ENCODE data around the gene PDCD11.
"Not testable (repeated sequence)": the region's sequence is repeated elsewhere in the genome, so short reads cannot be mapped to it uniquely, and the experiment has no call there.

PDCD11 gene, protein sequence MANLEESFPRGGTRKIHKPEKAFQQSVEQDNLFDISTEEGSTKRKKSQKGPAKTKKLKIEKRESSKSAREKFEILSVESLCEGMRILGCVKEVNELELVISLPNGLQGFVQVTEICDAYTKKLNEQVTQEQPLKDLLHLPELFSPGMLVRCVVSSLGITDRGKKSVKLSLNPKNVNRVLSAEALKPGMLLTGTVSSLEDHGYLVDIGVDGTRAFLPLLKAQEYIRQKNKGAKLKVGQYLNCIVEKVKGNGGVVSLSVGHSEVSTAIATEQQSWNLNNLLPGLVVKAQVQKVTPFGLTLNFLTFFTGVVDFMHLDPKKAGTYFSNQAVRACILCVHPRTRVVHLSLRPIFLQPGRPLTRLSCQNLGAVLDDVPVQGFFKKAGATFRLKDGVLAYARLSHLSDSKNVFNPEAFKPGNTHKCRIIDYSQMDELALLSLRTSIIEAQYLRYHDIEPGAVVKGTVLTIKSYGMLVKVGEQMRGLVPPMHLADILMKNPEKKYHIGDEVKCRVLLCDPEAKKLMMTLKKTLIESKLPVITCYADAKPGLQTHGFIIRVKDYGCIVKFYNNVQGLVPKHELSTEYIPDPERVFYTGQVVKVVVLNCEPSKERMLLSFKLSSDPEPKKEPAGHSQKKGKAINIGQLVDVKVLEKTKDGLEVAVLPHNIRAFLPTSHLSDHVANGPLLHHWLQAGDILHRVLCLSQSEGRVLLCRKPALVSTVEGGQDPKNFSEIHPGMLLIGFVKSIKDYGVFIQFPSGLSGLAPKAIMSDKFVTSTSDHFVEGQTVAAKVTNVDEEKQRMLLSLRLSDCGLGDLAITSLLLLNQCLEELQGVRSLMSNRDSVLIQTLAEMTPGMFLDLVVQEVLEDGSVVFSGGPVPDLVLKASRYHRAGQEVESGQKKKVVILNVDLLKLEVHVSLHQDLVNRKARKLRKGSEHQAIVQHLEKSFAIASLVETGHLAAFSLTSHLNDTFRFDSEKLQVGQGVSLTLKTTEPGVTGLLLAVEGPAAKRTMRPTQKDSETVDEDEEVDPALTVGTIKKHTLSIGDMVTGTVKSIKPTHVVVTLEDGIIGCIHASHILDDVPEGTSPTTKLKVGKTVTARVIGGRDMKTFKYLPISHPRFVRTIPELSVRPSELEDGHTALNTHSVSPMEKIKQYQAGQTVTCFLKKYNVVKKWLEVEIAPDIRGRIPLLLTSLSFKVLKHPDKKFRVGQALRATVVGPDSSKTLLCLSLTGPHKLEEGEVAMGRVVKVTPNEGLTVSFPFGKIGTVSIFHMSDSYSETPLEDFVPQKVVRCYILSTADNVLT (N-terminal part only)

DNA sequence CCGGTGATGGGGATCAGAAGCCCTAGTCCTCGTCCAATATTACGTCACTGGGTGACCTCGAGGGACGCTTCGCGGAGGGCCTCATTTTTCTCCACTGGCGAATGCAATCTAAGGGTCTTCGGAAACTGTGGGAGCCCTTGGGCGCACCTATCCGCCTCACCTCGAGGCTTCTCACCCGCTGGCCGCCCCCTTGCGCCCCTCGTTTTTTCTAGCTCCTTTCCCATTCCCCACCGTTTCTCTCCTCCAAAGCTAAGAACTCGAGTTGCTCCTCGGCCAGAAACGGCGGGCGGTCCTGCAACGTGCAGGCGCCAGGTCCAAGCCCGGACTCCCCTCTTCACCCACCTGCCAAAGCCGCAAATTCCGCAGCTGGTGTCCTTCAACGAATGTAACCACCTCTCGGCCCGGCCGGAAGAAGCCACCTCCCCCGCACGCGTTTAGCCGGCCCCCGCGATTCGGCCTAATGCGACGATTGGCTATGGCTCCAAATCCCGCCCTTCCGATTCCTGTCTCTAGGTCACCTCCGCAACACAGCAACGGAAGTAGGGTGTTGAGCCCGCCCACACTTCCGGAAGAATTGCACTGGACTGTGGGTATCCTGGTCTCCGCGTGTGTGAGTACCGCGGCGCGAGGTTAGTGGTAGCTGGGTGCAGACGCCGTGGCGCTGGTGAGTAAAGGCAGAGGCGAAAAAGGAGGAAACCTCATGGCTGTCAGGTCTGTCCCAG is at the start of gene PDCD11, which contains the start of gene ATP5MK:
PDCD11 (plus strand) TSS at position 560 of the 722 bp plus-strand sequence. CDS start 1,801 bp downstream, outside the sequence.
ATP5MK (minus strand) TSS at position 409 of the 722 bp plus-strand sequence. CDS start 4,018 bp downstream, outside the sequence.
- peak; percentile 95 for DNase-seq (ENCODE audit: low read depth, low spot score)

DNA sequence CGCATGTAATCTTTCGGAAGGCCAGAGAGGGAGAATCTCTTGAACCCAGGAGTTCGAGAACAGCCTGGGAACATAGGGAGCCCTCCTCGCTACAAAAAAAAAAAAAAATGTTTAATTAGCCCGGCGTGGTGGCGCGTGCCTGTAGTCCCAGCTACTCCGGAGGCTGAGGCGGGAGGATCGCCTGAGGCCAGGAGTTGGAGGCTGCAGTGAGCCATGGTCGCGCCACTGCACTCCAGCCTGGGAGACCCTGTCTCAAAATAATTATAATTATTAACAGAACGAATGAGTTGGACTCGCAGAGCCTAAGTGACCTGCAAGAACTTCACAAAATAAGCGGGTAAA is 46.3 kb upstream of the PDCD11 start:
- DNase-seq (ENCODE audit: low read depth, low spot score) = no peak

DNA sequence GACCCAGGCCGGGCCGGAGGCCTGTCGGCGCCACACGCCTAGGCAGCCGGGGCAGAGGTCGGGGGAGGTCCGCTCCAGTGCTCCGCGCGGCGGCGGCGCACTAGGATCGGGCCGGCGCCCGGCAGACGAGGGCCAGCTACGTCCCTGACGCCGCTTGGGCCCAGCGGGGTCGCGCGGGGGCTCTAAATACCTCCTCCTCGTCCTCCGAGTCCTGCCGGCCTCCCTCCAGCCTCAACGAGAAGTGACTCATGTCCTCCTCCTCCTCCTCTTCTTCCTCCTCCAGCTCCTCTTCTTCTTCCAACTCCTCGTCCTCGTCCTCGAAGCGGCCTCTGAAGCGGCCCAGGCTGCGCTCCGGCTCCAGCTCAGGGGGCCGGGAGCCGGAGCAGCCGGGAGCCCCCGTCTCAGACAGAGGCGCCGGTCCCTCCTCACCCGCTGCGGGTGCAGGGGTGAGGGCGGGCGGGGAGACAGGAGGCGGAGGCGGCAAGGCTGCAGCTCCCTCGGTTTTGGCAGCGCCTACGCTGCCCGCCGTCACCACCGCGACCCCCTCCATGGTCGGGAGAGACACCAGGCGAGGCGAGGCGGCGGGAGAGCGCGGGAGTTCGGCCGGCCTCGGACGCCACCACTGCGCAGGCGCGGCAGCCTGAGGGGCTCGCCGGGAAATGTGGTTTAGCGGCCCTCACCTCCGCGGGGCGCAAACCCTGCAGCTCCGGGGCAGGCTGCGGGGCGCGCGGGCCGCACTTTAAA is 45.7 kb upstream of the PDCD11 start, which contains the start of gene PCGF6:
PCGF6 (minus strand) TSS at position 624 of the 744 bp plus-strand sequence; CDS start at position 550, 74 bp downstream.
- DNase-seq (ENCODE audit: low read depth, low spot score) = peak; percentile 47

DNA sequence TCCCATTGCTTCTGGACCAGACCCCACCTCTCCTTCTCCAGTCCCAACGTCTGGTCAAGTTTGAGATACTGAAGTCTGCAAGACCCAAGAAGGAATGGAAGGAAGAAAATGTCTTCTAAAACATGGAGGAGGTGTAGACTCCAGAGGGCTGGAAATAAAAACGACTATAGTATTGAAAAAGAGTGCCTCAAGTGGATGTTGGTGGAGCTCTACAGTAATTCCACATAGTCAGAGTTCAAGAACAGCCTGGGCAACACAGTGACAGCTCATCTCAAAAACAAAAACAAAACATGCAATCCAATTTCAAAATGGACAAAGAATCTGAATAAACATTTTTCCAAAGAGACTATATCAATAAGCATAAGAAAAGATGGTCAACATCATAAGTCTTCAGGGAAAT is 43.1 kb upstream of the PDCD11 start:
- DNase-seq (ENCODE audit: low read depth, low spot score) = no peak

DNA sequence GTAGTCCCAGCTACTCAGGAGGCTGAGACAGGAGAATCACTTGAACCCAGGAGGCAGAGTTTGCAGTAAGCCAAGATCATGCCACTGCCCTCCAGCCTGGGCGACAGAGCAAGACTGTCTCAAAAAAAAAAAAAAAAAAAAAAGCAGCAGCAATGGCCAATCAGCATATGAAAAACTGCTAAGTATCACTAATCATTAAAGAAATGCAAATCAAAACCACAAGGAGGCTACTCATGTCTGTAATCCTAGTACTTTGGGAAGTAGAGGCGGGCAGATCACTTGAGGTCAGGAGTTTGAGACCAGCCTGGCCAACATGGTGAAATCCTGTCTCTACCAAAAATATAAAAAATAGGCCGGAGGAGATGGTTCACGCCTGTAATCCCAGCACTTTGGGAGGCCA is 41.9 kb upstream of the PDCD11 start:
- DNase-seq (ENCODE audit: low read depth, low spot score) = not testable (repeated sequence)

DNA sequence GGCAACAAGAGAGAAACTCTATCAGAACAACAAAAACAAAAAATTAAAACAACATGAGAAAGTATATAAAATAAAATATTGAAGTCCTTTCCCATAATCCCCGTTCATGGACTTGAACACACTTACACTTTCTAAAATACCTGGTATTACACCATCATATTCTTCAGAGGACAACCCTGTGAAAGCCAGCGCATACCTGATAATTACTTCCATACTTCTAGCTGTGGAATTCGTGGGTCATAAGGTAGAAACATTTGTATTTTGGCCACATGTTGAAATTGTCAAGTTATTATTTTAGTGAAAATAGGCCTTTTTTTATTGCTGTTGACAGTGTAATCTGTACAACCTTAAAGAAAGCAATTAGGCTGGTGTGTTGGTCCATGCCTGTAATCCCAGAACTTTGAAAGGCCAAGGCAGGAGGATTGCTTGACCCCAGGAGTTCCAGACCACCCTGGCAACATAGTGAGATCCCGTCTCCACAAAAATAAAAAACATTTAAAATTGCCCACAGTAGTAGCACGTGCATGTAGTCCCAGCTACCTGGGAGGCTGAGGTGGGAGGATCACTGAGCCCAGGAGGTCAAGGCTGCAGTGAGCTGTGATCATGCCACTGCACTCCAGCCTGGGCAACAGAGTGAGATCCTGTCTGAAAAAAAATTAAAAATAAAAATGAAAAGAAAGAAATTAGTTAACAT is 40.4 kb upstream of the PDCD11 start:
- DNase-seq (ENCODE audit: low read depth, low spot score) = no peak

DNA sequence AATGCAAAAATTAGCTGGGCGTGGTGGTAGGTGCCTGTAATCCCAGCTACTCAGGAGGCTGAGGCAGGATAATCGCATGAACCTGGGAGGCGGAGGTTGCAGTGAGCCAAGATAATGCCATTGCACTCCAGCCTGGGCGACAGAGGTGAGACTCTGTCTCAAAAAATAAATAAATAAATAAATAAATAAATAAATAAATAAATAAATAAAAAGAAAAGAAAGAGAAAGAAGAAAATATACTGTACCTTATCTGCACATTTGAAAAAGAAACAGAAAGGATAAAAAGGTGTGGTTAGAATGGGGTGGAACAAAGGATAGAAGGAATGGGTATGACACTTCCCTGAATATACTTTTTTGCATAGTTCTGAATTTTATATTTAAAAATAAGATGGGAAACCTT is 36.9 kb upstream of the PDCD11 start:
- not testable (repeated sequence) for DNase-seq (ENCODE audit: low read depth, low spot score)

DNA sequence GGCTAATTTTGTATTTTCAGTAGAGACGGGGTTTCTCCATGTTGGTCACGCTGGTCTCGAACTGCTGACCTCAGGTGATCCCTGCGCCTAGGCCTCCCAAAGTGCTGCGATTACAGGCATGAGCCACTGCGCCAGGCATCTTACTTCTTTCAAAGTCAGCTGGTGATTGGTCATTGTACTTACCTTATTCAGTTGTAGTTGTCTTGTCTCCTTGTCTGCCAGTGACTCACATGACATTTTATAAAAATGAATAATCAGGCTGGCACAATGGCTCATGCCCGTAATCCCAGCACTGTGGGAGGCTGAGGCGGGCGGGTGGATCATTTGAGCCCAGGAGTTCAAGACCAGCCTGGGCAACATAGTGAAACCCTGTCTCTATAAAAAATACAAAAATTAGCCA is 35.6 kb upstream of the PDCD11 start:
- not testable (repeated sequence) for DNase-seq (ENCODE audit: low read depth, low spot score)

DNA sequence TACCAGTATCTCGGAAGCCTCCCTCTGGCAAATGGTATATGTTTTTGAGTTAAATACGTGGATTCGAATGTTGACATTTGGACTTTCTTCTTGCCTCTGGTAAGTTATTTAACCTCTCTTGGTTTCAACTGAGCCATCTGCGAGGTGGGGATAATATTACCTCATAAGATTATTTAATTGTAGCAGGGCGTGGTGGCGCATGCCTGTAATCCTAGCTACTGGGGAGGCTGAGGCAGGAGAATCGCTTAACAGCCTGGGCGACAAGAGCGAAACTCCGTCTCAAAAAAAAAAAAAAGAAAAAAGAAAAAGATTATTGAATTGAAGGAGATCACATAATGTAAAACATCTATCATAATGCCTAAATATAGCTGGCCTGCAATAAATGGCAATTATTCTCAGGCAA is 29.0 kb upstream of the PDCD11 start:
- DNase-seq (ENCODE audit: low read depth, low spot score) = no peak

DNA sequence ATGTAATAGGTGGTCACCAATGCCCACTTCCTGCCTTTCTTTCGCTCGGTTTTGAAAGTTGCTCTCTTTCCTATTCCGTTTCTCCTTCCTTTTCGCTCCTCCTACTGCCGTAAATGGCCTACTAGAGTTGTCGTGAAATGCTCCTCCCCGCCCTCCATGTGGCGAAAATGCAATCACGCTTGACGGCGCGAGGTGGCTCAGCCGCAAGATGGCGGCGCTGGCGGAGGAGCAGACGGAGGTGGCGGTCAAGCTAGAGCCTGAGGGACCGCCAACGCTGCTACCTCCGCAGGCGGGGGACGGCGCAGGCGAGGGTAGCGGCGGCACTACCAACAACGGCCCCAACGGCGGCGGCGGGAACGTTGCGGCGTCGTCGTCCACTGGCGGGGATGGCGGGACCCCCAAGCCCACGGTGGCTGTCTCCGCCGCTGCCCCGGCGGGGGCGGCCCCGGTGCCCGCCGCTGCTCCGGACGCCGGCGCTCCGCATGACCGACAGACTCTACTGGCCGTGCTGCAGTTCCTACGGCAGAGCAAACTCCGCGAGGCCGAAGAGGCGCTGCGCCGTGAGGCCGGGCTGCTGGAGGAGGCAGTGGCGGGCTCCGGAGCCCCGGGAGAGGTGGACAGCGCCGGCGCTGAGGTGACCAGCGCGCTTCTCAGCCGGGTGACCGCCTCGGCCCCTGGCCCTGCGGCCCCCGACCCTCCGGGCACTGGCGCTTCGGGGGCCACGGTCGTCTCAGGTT is 28.5 kb upstream of the PDCD11 start, which contains the start of gene TAF5:
TAF5 (plus strand) TSS at position 195 of the 737 bp plus-strand sequence; CDS start at position 209, 14 bp downstream.
- peak; percentile 92 for DNase-seq (ENCODE audit: low read depth, low spot score)

DNA sequence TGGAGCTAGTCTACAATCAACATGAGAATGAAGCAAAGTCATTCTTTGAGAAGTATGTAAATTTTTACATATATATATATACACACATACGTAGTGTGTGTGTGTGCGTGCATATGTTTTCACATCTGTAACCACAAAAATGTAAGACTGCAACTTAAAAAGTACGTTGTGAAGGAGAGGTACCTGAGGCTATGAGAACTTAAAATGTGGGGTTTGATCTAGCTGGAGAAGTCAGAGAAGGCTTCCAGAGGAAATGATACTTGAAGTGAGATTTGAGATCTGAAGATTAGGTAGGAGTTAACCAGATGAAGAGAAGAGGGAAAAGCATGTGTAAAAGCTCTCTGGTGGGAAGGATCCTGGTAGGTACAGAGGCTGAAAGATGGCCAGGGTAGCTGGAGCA is 22.9 kb upstream of the PDCD11 start:
- no peak for DNase-seq (ENCODE audit: low read depth, low spot score)

DNA sequence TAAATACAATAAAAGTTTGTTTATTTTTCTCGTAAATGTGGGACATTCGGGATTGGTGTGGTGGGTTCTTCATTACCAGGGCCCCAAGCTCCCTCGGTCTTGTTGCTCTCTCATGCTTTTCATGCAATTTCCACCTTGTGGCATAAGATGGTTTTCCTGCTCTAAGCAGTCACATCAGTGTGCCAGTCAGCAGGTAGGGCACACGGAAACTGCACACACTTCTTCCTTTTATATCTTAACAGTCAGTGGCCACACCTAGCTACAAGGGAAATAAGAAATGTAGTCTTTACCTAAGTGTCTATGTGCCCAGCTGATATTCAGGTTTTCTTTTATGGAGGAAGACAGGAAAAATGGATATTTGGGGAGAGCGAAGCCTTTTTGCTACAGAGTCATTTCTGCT is 22.2 kb upstream of the PDCD11 start:
- DNase-seq (ENCODE audit: low read depth, low spot score) = no peak

DNA sequence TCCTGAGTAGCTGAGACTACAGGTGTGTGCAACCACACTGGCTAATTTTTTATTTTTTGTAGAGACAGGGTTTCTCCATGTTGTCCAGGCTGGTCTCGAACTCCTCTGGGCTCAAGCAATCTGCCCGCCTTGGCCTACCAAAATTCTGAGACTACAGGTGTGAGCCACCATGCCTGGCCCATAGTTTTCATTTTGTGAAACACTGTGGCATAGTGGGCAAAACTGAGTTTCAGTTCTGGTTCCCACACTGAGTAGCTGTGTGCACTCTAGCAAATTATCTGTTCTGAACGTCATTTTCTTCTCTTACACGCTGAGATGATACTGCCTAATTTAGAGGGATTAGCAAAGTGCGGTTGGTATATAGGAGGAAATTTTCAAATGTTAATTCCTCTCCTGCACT is 13.7 kb upstream of the PDCD11 start:
- no peak for DNase-seq (ENCODE audit: low read depth, low spot score)

DNA sequence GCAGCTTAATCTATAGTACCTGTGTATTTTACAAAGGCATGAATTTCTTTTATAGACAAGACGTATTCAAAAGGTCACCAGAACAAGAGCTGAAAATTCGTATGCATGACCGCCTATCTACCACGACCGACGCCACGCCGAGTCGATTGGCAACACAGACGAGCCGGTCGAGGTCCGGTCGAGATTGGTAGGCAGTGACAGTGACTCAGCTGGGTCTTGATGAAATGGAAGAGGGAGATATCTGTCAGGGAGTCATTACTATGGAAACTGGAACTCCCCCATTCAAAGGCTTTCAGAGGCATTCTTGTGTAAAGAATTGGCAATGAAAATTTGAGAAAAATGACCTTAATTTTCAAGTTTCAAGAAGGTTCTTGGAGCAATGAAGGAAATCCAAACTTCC is 2.2 kb upstream of the PDCD11 start:
- DNase-seq (ENCODE audit: low read depth, low spot score) = no peak

DNA sequence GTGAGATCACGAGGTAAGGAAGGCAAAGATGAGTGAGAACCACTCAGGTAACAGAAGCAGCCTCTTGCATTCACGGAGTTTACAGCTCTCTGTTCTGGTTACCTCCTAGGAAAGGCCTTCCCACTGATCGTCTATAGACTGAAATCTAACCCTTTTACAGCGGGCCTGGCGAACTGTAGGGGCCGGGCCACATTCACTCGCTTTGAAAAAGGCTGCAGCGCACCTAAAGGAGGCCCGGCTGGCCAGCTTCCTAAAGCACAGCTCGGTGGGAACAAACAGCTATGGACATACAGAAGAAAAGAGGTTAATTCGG is 716 bp upstream of the PDCD11 start:
- no peak for DNase-seq (ENCODE audit: low read depth, low spot score)

DNA sequence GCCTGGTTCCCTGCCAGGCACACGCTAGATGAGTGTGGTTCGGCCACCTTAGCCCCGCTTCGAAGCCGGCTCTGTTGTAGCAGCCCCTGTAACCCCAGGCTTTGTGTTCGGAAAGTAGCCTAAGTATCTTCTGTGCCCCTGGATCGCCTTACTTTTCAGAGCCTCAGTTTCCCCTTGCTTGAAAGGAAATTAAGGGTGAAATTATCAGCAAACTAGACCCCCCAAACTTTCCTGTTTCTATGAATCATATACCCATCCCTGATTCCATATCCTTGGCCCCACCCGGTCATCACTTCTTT is 312 bp downstream of the PDCD11 start:
- no peak for DNase-seq (ENCODE audit: low read depth, low spot score)

DNA sequence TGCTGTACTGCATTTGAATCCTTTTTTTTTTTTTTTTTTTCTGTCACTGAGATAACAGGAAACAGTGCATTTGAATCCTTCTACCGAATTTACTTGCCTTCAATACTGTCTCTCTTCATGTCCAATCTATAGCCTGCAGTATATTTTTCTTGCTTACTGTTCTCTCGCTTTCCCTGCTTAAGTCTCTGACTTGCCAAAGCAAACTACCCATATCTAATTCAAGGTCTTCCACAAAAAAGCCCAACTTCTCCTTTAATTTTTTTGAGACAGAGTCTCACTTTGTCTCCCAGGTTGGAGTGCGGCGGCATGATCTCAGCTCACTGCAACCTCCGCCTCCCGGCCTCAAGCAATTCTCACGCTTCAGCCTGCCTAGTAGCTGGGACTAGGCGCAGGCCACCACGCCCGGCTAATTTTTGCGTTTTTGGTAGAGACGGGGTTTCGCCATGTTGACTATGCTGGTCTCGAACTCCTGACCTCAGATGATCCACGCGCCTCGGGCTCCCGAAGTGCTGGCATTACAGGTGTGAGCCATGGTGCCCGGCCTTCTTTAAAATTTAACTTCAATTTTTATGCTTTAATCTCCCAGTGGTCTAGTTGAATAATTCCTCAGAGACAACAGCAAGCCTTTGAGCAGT is 882 bp downstream of the PDCD11 start:
- no peak for DNase-seq (ENCODE audit: low read depth, low spot score)

DNA sequence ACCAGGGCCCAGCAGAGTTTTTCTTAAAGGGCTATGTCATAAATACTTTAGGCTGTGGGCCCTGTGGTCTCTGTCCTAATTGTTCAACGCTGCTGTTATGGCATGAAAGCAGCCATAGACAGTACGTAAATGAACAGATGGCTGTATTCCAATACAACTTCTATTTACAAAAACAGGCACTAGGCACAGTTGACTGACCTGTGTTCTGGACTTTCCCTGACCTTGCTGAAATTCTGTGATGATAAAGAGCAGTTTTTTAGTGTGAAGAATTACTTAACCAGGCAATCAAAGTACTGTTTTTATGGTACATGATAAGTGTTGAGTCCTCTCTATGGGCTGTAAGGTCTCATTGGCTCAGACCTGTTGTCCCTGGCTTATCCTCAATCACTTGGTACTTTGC is 17.1 kb downstream of the PDCD11 start:
- no peak for DNase-seq (ENCODE audit: low read depth, low spot score)

DNA sequence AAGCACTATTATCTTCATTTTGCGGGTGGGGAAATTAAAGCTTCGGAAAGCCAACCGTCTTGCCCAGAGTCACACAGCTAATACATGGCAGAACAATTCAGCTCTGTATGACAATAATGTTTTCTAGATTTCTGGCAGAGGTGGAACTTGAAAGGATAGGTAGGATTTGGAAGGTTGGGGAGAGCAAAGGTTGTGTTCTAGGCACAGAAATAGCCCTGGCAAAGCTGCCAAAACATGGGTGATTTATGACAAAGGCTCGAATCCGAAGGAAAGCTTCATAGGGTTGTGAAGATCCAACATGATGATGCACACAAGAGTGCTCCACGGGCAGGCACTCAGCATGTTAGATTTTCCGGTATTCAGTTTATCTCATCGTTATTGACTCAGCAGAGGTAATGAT is 19.2 kb downstream of the PDCD11 start:
- DNase-seq (ENCODE audit: low read depth, low spot score) = no peak

Measured in iPS DF 19.7 (cell line).